ENCODE measurements around the gene LMTK3.

Gene LMTK3

GRCh38 chr19:48506138-48506733 is 5.4 kb downstream of the LMTK3 start:
- no peaks in the 10 kb centered on the region; the same call in 1 of the 2 replicates for H3K4me1 ChIP-seq (ENCODE audit: insufficient read depth, low read length)
- H3K9me3 ChIP-seq (ENCODE audit: control insufficient read depth, insufficient read depth, low read length): no peaks in the 10 kb centered on the region
- no peak overlapping the region for H3K9ac ChIP-seq (ENCODE audit: low read depth, low read length)
- H3K36me3 ChIP-seq (ENCODE audit: insufficient read depth, low read length): no peaks in the 10 kb centered on the region

- Histone ChIP-seq H3K9me3 (ENCODE audit: control insufficient read depth, insufficient read depth, low read length) (no peaks in the 10 kb centered on the region), H3K4me1 (ENCODE audit: insufficient read depth, low read length) (no peaks in the 10 kb centered on the region; the same call in 1 of the 2 replicates), H3K36me3 (ENCODE audit: insufficient read depth, low read length) (no peaks in the 10 kb centered on the region), H3K9ac (ENCODE audit: low read depth, low read length) (peak overlapping the region; percentile 64; the same call in 1 of the 2 replicates)
Measured at GRCh38 chr19:48502350-48503018, 9.2 kb downstream of the LMTK3 start.

DNA sequence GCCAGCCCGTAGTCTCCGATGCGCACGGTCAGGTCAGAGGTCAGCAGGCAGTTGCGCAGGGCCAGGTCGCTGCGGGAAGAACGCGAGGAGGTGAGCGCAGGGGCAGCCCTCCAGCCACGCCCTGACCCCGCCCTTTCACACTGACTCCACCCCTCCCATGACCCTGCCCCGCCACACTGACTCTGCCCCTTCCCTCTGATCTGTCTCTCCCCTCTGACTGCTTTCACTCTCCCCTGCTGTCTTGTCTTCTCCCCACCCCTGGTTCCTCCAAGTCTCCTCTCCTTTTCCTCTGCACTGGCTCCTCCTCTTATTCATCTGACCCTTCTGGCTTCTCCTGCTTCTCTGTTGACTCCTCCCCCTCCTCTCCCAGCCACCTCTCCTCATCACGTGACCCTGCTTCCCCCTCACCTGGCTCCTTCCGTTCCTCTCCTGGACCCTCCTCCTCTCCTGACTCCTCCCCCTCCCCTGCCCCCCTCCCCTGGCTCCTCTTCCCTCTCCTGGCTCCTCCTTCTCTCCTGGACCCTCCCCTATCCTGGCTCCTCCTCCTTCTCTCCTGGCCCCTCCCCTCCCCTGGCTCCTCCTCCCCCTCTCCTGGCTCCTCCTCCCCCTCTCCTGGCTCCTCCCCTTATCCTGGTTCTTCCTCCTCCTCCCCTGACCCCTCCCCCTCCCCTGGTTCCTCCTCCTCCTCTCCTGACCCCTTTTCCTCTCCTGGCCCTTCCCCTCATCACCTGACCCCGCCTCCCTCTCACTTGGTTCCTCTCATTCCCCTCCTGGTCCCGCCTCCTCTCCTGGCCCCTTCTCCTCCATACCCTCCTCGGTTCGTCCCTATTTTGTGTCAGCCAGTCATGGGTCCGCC is 9.9 kb downstream of the LMTK3 start:
- Histone ChIP-seq H3K9me3 (ENCODE audit: control insufficient read depth, insufficient read depth, low read length) (no peaks in the 10 kb centered on the region), H3K4me1 (ENCODE audit: insufficient read depth, low read length) (no peaks in the 10 kb centered on the region; the same call in 1 of the 2 replicates), H3K36me3 (ENCODE audit: insufficient read depth, low read length) (no peaks in the 10 kb centered on the region), H3K9ac (ENCODE audit: low read depth, low read length) (peak overlapping the region; percentile 75)

DNA sequence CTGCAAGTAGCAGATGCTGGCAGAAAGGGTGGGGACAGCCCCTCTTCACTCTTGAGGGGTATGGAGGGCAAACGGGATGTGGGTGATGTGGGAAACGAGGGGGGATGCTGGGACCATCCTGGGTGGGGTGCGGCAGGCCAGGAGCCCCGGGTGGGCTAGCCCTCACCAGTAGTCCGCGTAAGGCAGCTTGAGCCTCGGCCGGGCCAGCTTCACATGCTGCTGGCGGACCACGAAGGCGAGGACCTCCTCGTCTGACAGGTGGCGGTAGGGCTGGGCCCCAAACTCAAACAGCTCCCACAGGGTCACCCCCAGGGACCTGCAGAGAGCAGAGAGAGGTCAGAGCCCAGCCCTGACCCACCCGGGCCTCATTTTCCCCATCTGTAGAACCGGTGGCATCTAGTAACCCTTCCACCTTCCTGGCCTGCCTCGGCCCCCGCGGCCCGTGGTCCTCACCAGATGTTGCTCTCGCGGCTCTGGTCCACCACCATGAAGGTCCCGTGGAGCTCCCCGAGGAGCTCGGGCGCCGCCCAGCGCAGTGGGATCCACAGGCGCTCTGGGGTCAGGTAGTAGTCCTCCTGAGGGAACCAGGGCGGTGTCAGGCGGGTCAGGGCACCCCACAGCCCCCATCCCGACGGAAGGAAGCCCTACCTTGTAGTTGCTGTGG is 10.7 kb downstream of the LMTK3 start:
- H3K9me3 ChIP-seq (ENCODE audit: control insufficient read depth, insufficient read depth, low read length): no peaks in the 10 kb centered on the region
- H3K9ac ChIP-seq (ENCODE audit: low read depth, low read length): peak overlapping the region; percentile 75
- no peaks in the 10 kb centered on the region for H3K36me3 ChIP-seq (ENCODE audit: insufficient read depth, low read length)
- H3K4me1 ChIP-seq (ENCODE audit: insufficient read depth, low read length): no peaks in the 10 kb centered on the region; the same call in 1 of the 2 replicates

GRCh38 chr19:48499316-48500090 is 12.1 kb downstream of the LMTK3 start:
- Histone ChIP-seq H3K4me1 (ENCODE audit: insufficient read depth, low read length) (no peaks in the 10 kb centered on the region; the same call in 1 of the 2 replicates), H3K9ac (ENCODE audit: low read depth, low read length) (no peak overlapping the region), H3K36me3 (ENCODE audit: insufficient read depth, low read length) (no peaks in the 10 kb centered on the region), H3K9me3 (ENCODE audit: control insufficient read depth, insufficient read depth, low read length) (no peaks in the 10 kb centered on the region)

GRCh38 chr19:48498595-48499311 is 12.9 kb downstream of the LMTK3 start:
- H3K36me3 ChIP-seq (ENCODE audit: insufficient read depth, low read length): no peaks in the 10 kb centered on the region
- H3K9me3 ChIP-seq (ENCODE audit: control insufficient read depth, insufficient read depth, low read length): no peaks in the 10 kb centered on the region
- no peaks in the 10 kb centered on the region; the same call in 1 of the 2 replicates for H3K4me1 ChIP-seq (ENCODE audit: insufficient read depth, low read length)
- no peak overlapping the region for H3K9ac ChIP-seq (ENCODE audit: low read depth, low read length)

- Histone ChIP-seq H3K36me3 (ENCODE audit: insufficient read depth, low read length) (no peaks in the 10 kb centered on the region), H3K9ac (ENCODE audit: low read depth, low read length) (no peak overlapping the region), H3K4me1 (ENCODE audit: insufficient read depth, low read length) (no peaks in the 10 kb centered on the region; the same call in 1 of the 2 replicates), H3K9me3 (ENCODE audit: control insufficient read depth, insufficient read depth, low read length) (no peaks in the 10 kb centered on the region)
Measured at GRCh38 chr19:48497728-48498594, 13.7 kb downstream of the LMTK3 start.

- no peaks in the 10 kb centered on the region for H3K36me3 ChIP-seq (ENCODE audit: insufficient read depth, low read length)
- H3K9ac ChIP-seq (ENCODE audit: low read depth, low read length): no peak overlapping the region
- H3K4me1 ChIP-seq (ENCODE audit: insufficient read depth, low read length): no peaks in the 10 kb centered on the region; the same call in 1 of the 2 replicates
- no peaks in the 10 kb centered on the region for H3K9me3 ChIP-seq (ENCODE audit: control insufficient read depth, insufficient read depth, low read length)
Measured at GRCh38 chr19:48496959-48497727, 14.5 kb downstream of the LMTK3 start.

DNA sequence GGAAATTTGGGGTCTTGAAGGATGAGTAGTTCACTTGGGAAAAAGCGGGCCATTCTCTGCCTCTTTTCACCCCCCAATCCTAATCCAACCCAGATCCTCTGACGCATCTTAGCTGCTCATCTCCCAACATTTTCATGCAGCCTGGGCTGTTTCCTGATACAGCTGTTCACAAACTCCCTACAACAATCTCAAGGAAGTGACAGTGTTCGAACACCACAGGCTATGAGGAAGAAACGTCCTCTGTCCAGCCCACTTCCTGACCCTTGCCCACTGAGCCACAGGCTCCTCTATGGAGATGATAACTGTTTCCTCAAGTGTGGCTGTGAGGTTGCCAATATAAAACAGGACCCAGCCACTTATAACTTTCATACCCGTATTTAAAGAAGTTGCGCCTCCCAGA is 16.2 kb downstream of the LMTK3 start:
- 0 out of 2 replicates have a peak, but pooled peaks cover 5% of the 10 kb centered on the region for H3K4me1 ChIP-seq (ENCODE audit: insufficient read depth, low read length)
- no peak overlapping the region for H3K9ac ChIP-seq (ENCODE audit: low read depth, low read length)
- no peaks in the 10 kb centered on the region for H3K9me3 ChIP-seq (ENCODE audit: control insufficient read depth, insufficient read depth, low read length)
- no peaks in the 10 kb centered on the region for H3K36me3 ChIP-seq (ENCODE audit: insufficient read depth, low read length)

DNA sequence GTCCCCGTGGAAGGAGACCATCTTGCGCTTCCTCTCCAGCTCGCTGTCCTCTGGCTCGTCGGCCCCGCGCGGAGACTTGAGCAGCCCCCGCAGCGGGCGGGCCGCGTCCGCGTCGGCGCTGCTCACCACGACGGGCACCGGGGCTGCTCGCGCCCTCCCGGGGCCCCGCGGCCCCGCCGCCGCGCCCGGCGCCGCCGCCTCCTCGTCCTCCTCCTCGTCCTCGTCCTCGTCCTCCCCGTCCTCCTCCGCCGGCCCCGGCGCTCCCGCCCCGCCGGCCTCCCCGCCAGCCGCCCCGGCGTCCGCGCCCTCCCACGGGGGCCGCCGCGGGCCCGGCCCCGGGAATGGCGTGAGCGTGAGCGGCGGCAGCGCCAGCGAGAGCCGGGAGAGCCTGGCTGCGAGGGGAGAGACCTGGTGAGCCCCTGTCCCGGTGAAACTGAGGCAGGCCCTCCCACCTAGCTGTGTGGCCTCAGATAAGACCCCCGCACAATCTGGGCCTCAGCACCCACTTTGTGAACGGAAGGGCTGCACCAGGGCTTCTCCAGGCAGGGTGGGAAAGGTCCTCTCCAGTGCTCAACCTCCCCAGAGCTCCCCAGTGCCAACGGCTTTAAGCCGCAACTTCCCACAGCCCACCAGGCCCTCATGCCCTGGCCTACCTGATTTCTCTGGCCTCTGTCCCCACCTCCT is 17.8 kb downstream of the LMTK3 start:
- peak overlapping the region; percentile 75 for H3K9ac ChIP-seq (ENCODE audit: low read depth, low read length)
- 0 out of 2 replicates have a peak, but pooled peaks cover 6% of the 10 kb centered on the region for H3K4me1 ChIP-seq (ENCODE audit: insufficient read depth, low read length)

GRCh38 chr19:48492925-48493717 is 18.5 kb downstream of the LMTK3 start:
- Histone ChIP-seq H3K9ac (ENCODE audit: low read depth, low read length) (peak overlapping the region; percentile 75), H3K4me1 (ENCODE audit: insufficient read depth, low read length) (0 out of 2 replicates have a peak, but pooled peaks cover 6% of the 10 kb centered on the region), H3K36me3 (ENCODE audit: insufficient read depth, low read length) (no peaks in the 10 kb centered on the region), H3K9me3 (ENCODE audit: control insufficient read depth, insufficient read depth, low read length) (no peaks in the 10 kb centered on the region)

More for the DNA sequence above, 17.8 kb downstream of the LMTK3 start:
- Histone ChIP-seq H3K9me3 (ENCODE audit: control insufficient read depth, insufficient read depth, low read length) (no peaks in the 10 kb centered on the region), H3K36me3 (ENCODE audit: insufficient read depth, low read length) (no peaks in the 10 kb centered on the region)
